ENCODE results near the gene CEL. TPM values are rescaled to one million over a fixed set of nuclear protein-coding genes. Genes with fewer than 3 reads are reported as not detected.

CEL gene
- total RNA-seq, 1 experiment from 2014 or later, result 0.19 TPM

GRCh38 chr9:133119846-133120500, 58.2 kb downstream of the CEL start:
- H3K9ac ChIP-seq (ENCODE audit: low read length), result peak overlapping the region; percentile 68
- no peak overlapping the region for H2AFZ ChIP-seq (ENCODE audit: low read length)
- peaks cover 83% of the 10 kb centered on the region for H4K20me1 ChIP-seq (ENCODE audit: insufficient read depth, low read depth, low read length)

GRCh38 chr9:133120501-133121197, 58.9 kb downstream of the CEL start:
- Histone ChIP-seq H3K9me2 (replicated peaks; ENCODE audit: insufficient read depth, low read length) (no peaks in the 10 kb centered on the region), H3K4me2 (ENCODE audit: low read depth, low read length, poor library complexity, severe bottlenecking) (peak overlapping the region; percentile 89), H3K36me3 (ENCODE audit: insufficient read depth, low read length) (no peaks in the 10 kb centered on the region), H3K27ac (ENCODE audit: low read length) (no peak overlapping the region), H3K79me2 (ENCODE audit: low read length) (peaks cover 66% of the 10 kb centered on the region), H3K27me3 (ENCODE audit: low read length) (no peaks in the 10 kb centered on the region), H3K4me3 (ENCODE audit: low read length) (peak overlapping the region; percentile 67), H3K4me1 (ENCODE audit: low read length) (peaks cover 78% of the 10 kb centered on the region), H3K9me3 (ENCODE audit: low read length) (no peaks in the 10 kb centered on the region), H2AFZ (ENCODE audit: low read length) (no peak overlapping the region), H3K9ac (ENCODE audit: low read length) (peak overlapping the region; percentile 68), H4K20me1 (ENCODE audit: insufficient read depth, low read depth, low read length) (peaks cover 77% of the 10 kb centered on the region)
- DNase-seq, result no peak

More at GRCh38 chr9:133119846-133120500, 58.2 kb downstream of the CEL start:
- Histone ChIP-seq H3K4me1 (ENCODE audit: low read length) (peaks cover 84% of the 10 kb centered on the region), H3K4me2 (ENCODE audit: low read depth, low read length, poor library complexity, severe bottlenecking) (peak overlapping the region; percentile 89), H3K9me3 (ENCODE audit: low read length) (no peaks in the 10 kb centered on the region), H3K36me3 (ENCODE audit: insufficient read depth, low read length) (no peaks in the 10 kb centered on the region), H3K27me3 (ENCODE audit: low read length) (no peaks in the 10 kb centered on the region), H3K27ac (ENCODE audit: low read length) (no peak overlapping the region), H3K9me2 (replicated peaks; ENCODE audit: insufficient read depth, low read length) (no peaks in the 10 kb centered on the region), H3K4me3 (ENCODE audit: low read length) (peak overlapping the region; percentile 67), H3K79me2 (ENCODE audit: low read length) (peaks cover 69% of the 10 kb centered on the region)
- DNase-seq, result no peak

Small RNA genes within 50 kb of the gene (small RNA-seq; reads per million reads assigned to genes)
- gene MIR6877, result not detected

Other genes starting within 250 kb of the CEL start
- 1.3 TPM in 1 of 2 replicates, not detected in the other for gene AK8, start 183.7 kb upstream of the CEL start, total RNA-seq (2014; rRNA removed; shearing (Covaris generic); ENCODE audit: low replicate concordance)
- gene SPACA9, start 183.1 kb upstream of the CEL start, total RNA-seq (2014; rRNA removed; shearing (Covaris generic); ENCODE audit: low replicate concordance), result 4.9 and 13.5 TPM in 2 replicates
- 33.4 and 59.2 TPM in 2 replicates for gene TSC1, start 117.4 kb upstream of the CEL start, total RNA-seq (2014; rRNA removed; shearing (Covaris generic); ENCODE audit: low replicate concordance)
- gene GFI1B, start 83.3 kb upstream of the CEL start, total RNA-seq (2014; rRNA removed; shearing (Covaris generic); ENCODE audit: low replicate concordance), result 6.0 and 6.5 TPM in 2 replicates
- gene GTF3C5, start 31.0 kb upstream of the CEL start, total RNA-seq (2014; rRNA removed; shearing (Covaris generic); ENCODE audit: low replicate concordance), result 26.8 and 54.8 TPM in 2 replicates
- 69.2 and 99.2 TPM in 2 replicates for gene RALGDS, start 59.3 kb downstream of the CEL start, total RNA-seq (2014; rRNA removed; shearing (Covaris generic); ENCODE audit: low replicate concordance)
- 5.2 TPM in 2 replicates for gene GBGT1, start 101.9 kb downstream of the CEL start, total RNA-seq (2014; rRNA removed; shearing (Covaris generic); ENCODE audit: low replicate concordance)
- not detected in 2 replicates for gene OBP2B, start 147.3 kb downstream of the CEL start, total RNA-seq (2014; rRNA removed; shearing (Covaris generic); ENCODE audit: low replicate concordance)
- not detected in 2 replicates for gene ABO, start 213.2 kb downstream of the CEL start, total RNA-seq (2014; rRNA removed; shearing (Covaris generic); ENCODE audit: low replicate concordance)